Loucy (cell line): ENCODE results near the gene CD320.
"Not testable (repeated sequence)": the region's sequence is repeated elsewhere in the genome, so short reads cannot be mapped to it uniquely, and the experiment has no call there.

Experiments used
- H2AFZ ChIP-seq: fragments of 200-600 bp; sonication (generic); 2 replicates; pipeline ENCODE4 v1.6.0; 2016; ENCODE audit warnings: antibody characterized with exemption, mild to moderate bottlenecking, low read length, moderate library complexity
- H3F3A ChIP-seq: fragments of 200-600 bp; 2 replicates; pipeline ENCODE4 v1.6.0; 2016; ENCODE audit warnings: antibody characterized with exemption, low read depth, mild to moderate bottlenecking
- H3K27me3 ChIP-seq: fragments of 200-600 bp; sonication (generic); 2 replicates; pipeline ENCODE4 v1.6.1; 2014; ENCODE audit warnings: low read length, mild to moderate bottlenecking; ENCODE audit not compliant: insufficient read depth, poor library complexity, severe bottlenecking
- H3K36me3 ChIP-seq: fragments of 200-600 bp; sonication (generic); 2 replicates; pipeline ENCODE4 v1.6.1; 2016; ENCODE audit warnings: low read length; ENCODE audit not compliant: insufficient read depth
- H3K4me1 ChIP-seq: fragments of 200-600 bp; sonication (generic); 2 replicates; pipeline ENCODE4 v1.5.1; 2014; ENCODE audit warnings: low read length, mild to moderate bottlenecking; ENCODE audit not compliant: insufficient read depth, poor library complexity, severe bottlenecking
- H3K4me2 ChIP-seq: fragments of 200-600 bp; sonication (generic); 2 replicates; pipeline ENCODE4 v1.6.0; 2014; ENCODE audit warnings: antibody characterized with exemption, low read length, low read depth, mild to moderate bottlenecking; ENCODE audit not compliant: poor library complexity, severe bottlenecking
- H3K4me3 ChIP-seq: fragments of 200-600 bp; sonication (generic); 2 replicates; pipeline ENCODE4 v1.5.1; 2014; ENCODE audit warnings: low read length, mild to moderate bottlenecking, mixed read lengths; ENCODE audit not compliant: poor library complexity, severe bottlenecking
- H3K79me2 ChIP-seq: fragments of 200-600 bp; sonication (generic); 2 replicates; pipeline ENCODE4 v1.6.1; 2014; ENCODE audit warnings: low read length; ENCODE audit not compliant: insufficient read depth
- H3K9ac ChIP-seq: fragments of 200-600 bp; sonication (generic); 2 replicates; pipeline ENCODE4 v1.6.0; 2014; ENCODE audit warnings: mild to moderate bottlenecking, low read depth, low read length, moderate library complexity; ENCODE audit not compliant: poor library complexity, severe bottlenecking
- H3K9me2 ChIP-seq: fragments of 200-600 bp; sonication (generic); replicated peaks from 2 replicates; pipeline ENCODE4 v1.6.1; 2016; ENCODE audit warnings: low read depth, low read length, mixed read lengths
- H3K9me3 ChIP-seq: fragments of 200-600 bp; sonication (generic); 2 replicates; pipeline ENCODE4 v1.6.1; 2014; ENCODE audit warnings: mild to moderate bottlenecking, antibody characterized with exemption, low read length, low read depth; ENCODE audit not compliant: insufficient read depth
- H4K20me1 ChIP-seq: fragments of 200-600 bp; sonication (generic); 2 replicates; pipeline ENCODE4 v1.6.0; 2014; ENCODE audit warnings: antibody characterized with exemption, low read length, mild to moderate bottlenecking; ENCODE audit not compliant: insufficient read depth, poor library complexity, severe bottlenecking
- CTCF ChIP-seq: fragments of 200-600 bp; sonication (generic); conservative IDR thresholded peaks from 2 replicates; pipeline ENCODE4 v1.5.1; 2014; ENCODE audit warnings: mild to moderate bottlenecking, antibody characterized with exemption, low read length
- EZH2phosphoT487 ChIP-seq: fragments of 200-600 bp; IDR thresholded peaks from 2 replicates; pipeline ENCODE4 v1.6.1; 2018; ENCODE audit warnings: antibody characterized with exemption, mild to moderate bottlenecking, moderate library complexity, borderline replicate concordance

Gene CD320

GRCh38 chr19:8269724-8270123 lies 38.4 kb downstream of the CD320 start:
- Histone ChIP-seq H3K9ac (peak overlapping the region; percentile 66), H3K4me2 (peak overlapping the region; percentile 68), H3K4me1 (peaks cover 6% of the 10 kb centered on the region), H3K4me3 (peak overlapping the region; percentile 75), H3K27me3 (no peaks in the 10 kb centered on the region), H3K9me3 (no peaks in the 10 kb centered on the region), H4K20me1 (peaks cover 4% of the 10 kb centered on the region), H3F3A (no peaks in the 10 kb centered on the region), H3K36me3 (peaks cover 5% of the 10 kb centered on the region; the same call in 1 of the 2 replicates), H3K9me2 (no peaks in the 10 kb centered on the region), H3K79me2 (peaks cover 33% of the 10 kb centered on the region), H2AFZ (peak overlapping the region; percentile 67; the same call in 1 of the 2 replicates)
- no peak for TF ChIP-seq EZH2phosphoT487
- no peak for TF ChIP-seq CTCF

- H3K4me3 ChIP-seq = no peak overlapping the region
- no peaks in the 10 kb centered on the region for H3F3A ChIP-seq
- no peak overlapping the region for H2AFZ ChIP-seq
- H3K9ac ChIP-seq = no peak overlapping the region
- H3K4me2 ChIP-seq = no peak overlapping the region
- no peaks in the 10 kb centered on the region for H3K9me3 ChIP-seq
- peaks cover 11% of the 10 kb centered on the region; the same call in 1 of the 2 replicates for H3K36me3 ChIP-seq
- no peaks in the 10 kb centered on the region for H3K27me3 ChIP-seq
- TF ChIP-seq EZH2phosphoT487 (no peak), CTCF (no peak)
- peaks cover 6% of the 10 kb centered on the region for H3K4me1 ChIP-seq
- peaks cover 51% of the 10 kb centered on the region for H3K79me2 ChIP-seq
- H3K9me2 ChIP-seq = no peaks in the 10 kb centered on the region
- H4K20me1 ChIP-seq = peaks cover 4% of the 10 kb centered on the region
Observed at GRCh38 chr19:8265872-8266271, 42.3 kb downstream of the CD320 start.

GRCh38 chr19:8264248-8264647 lies 43.9 kb downstream of the CD320 start:
- H4K20me1 ChIP-seq, H3K36me3 ChIP-seq, H3K4me3 ChIP-seq, H3K9me2 ChIP-seq, H3K4me2 ChIP-seq, H3K9ac ChIP-seq, H3K9me3 ChIP-seq, H3K4me1 ChIP-seq, H3K27me3 ChIP-seq, H2AFZ ChIP-seq, H3F3A ChIP-seq: not testable (repeated sequence)
- H3K79me2 ChIP-seq = peaks cover 48% of the 10 kb centered on the region; the same call in 1 of the 2 replicates

- TF ChIP-seq CTCF (no peak), EZH2phosphoT487 (no peak)
- Histone ChIP-seq H3K9me3 (no peaks in the 10 kb centered on the region), H3K9me2 (no peaks in the 10 kb centered on the region), H2AFZ (no peak overlapping the region), H3F3A (no peaks in the 10 kb centered on the region), H3K4me2 (no peak overlapping the region), H3K4me1 (no peaks in the 10 kb centered on the region), H3K36me3 (peaks cover 13% of the 10 kb centered on the region; the same call in 1 of the 2 replicates), H4K20me1 (no peaks in the 10 kb centered on the region), H3K79me2 (peaks cover 46% of the 10 kb centered on the region; the same call in 1 of the 2 replicates), H3K9ac (no peak overlapping the region), H3K27me3 (no peaks in the 10 kb centered on the region), H3K4me3 (no peak overlapping the region)
Observed at GRCh38 chr19:8262431-8262830, 45.7 kb downstream of the CD320 start.
